K562 (cell line): ENCODE data around the gene PRDM11. TPM values are rescaled to one million over a fixed set of nuclear protein-coding genes. Genes with fewer than 3 reads are reported as not detected.

Experiments
- ATF2 ChIP-seq: sonication (generic); formaldehyde crosslinking; IDR thresholded peaks from 2 replicates; pipeline ENCODE4 v1.8.1; 2022; ENCODE audit warnings: missing genetic modification reagents
- BCL6 ChIP-seq: fragments of 250-450 bp; sonication (Bioruptor Pico); IDR thresholded peaks from 2 replicates; pipeline ENCODE4 v1.4.0; 2020
- HEY1 ChIP-seq: fragments of 250-450 bp; sonication (Bioruptor Pico); IDR thresholded peaks from 2 replicates; pipeline ENCODE4 v1.5.0; 2020; ENCODE audit warnings: mild to moderate bottlenecking, moderate library complexity, borderline replicate concordance
- HNRNPLL ChIP-seq: fragments of 200-400 bp; formaldehyde crosslinking; IDR thresholded peaks from 2 replicates; pipeline ENCODE4 v1.6.1; 2017; ENCODE audit warnings: low read length, low read depth, mild to moderate bottlenecking; ENCODE audit not compliant: poor library complexity, severe bottlenecking
- MAFG ChIP-seq: fragments of 450-650 bp; conservative IDR thresholded peaks from 2 replicates; pipeline ENCODE4 v1.6.1; 2016; ENCODE audit warnings: missing genetic modification characterization, missing compliant biosample characterization
- MAZ ChIP-seq, 2 experiments: fragments of 450-650 bp in 1 of 2; sonication (generic) in 1 of 2; formaldehyde crosslinking; IDR thresholded peaks in 1 of 2; conservative IDR thresholded peaks in 1 of 2; 2 replicates each; pipeline versions ENCODE4 v1.4.0 to v1.5.0; 2020; ENCODE audit warnings: mild to moderate bottlenecking in 1 of 2, missing genetic modification reagents in 1 of 2
- MGA ChIP-seq: fragments of 450-650 bp; IDR thresholded peaks from 2 replicates; pipeline ENCODE4 v1.6.1; 2016; ENCODE audit warnings: mild to moderate bottlenecking, moderate library complexity
- NFE2L1 ChIP-seq: fragments of 450-650 bp; IDR thresholded peaks from 2 replicates; pipeline ENCODE4 v1.6.1; 2016; ENCODE audit warnings: missing genetic modification characterization, low read depth, mild to moderate bottlenecking, missing compliant biosample characterization, moderate library complexity, borderline replicate concordance
- RHOXF2B ChIP-seq: fragments of 250-450 bp; sonication (Bioruptor Pico); conservative IDR thresholded peaks from 2 replicates; pipeline ENCODE4 v1.5.1; 2021
- ZBTB5 ChIP-seq: fragments of 450-650 bp; IDR thresholded peaks from 2 replicates; pipeline ENCODE4 v1.6.1; 2017; ENCODE audit warnings: antibody characterized with exemption
- ZBTB7A ChIP-seq: IDR thresholded peaks from 2 replicates; pipeline ENCODE4 v1.6.1; 2011; ENCODE audit warnings: low read depth, mild to moderate bottlenecking, low read length, moderate library complexity, borderline replicate concordance; ENCODE audit not compliant: control insufficient read depth
- polyA plus RNA-seq, 8 experiments: library from polyadenylated mRNA; depleted of rRNA in 4 of 8; stranded (reverse) in 5 of 8; unstranded in 3 of 8; fragments of >200 nt; fragmentation: Nextera tagmentation in 2 of 8; fragmentation: Illumina TruSeq in 1 of 8; extraction: Ambion mirVana in 2 of 8; extraction: Trizol in 1 of 8; gene quantifications; 2 replicates each; pipeline versions ENCODE4 v1.2.1 to v1.2.3, GENCODE V29; 2011 to 2014; ENCODE audit warnings: inconsistent platforms in 1 of 8, missing spikeins in 1 of 8
- total RNA-seq, 7 experiments: library from RNA; depleted of rRNA in 6 of 7; stranded (reverse); fragments of >200 nt in 6 of 7; fragmentation: Illumina TruSeq in 2 of 7; extraction: Trizol in 2 of 7; gene quantifications; 2 replicates each; pipeline versions ENCODE4 v1.2.1 to v1.2.3, GENCODE V29; 2011 to 2021; ENCODE audit warnings: low replicate concordance in 1 of 7

PRDM11 gene
- total and polyA plus RNA-seq, 9 of the 15 experiments (the other 6 are each of a cell fraction or from before 2014, with no cell fraction given) = 0.01 to 1.1 (median 0.29) TPM

- TF ChIP-seq MGA = peak; percentile 78
- no peak for TF ChIP-seq HEY1 (CRISPR knock-in tag)
- TF ChIP-seq BCL6 (CRISPR knock-in tag) = no peak
- TF ChIP-seq ZBTB7A = no peak
- no peak for TF ChIP-seq RHOXF2B (CRISPR knock-in tag)
- no peak for TF ChIP-seq NFE2L1 (tag)
- no peak for TF ChIP-seq ZBTB5
- no peak for TF ChIP-seq HNRNPLL
- TF ChIP-seq MAZ (CRISPR knock-in tag; conservative IDR thresholded peaks at IDR 0.05 in 1 of 2, IDR thresholded peaks at IDR 0.05 in 1 of 2) = no peak
- no peak for TF ChIP-seq ATF2 (CRISPR knock-in tag)
- TF ChIP-seq MAFG (tag) = no peak
These were observed 120.6 kb downstream of the PRDM11 start (continued) for GRCh38 chr11:45267052-45267451.
